IMR-90 (cell line): ENCODE results near the gene PPL. TPM values are rescaled to one million over a fixed set of nuclear protein-coding genes. Genes with fewer than 3 reads are reported as not detected.

Source experiments
- ATAC-seq: fragments of 200-7000 bp; cut with Tn5 transposase; 2 replicates; pipeline ENCODE4 v1.9.1; 2020; ENCODE audit warnings: low read depth, mild to moderate bottlenecking, moderate library complexity
- BruUV-seq: library from RNA; stranded (reverse); fragments of 400-500 nt; replicated peaks from 2 replicates; lab custom pipeline; 2021; lab: Mats Ljungman, UMichigan
- CTCF ChIA-PET: fragments of 300-600 bp; formaldehyde crosslinking; extraction: SDS; loops from one replicate; lab custom pipeline; 2021; ENCODE audit warnings: antibody characterized with exemption; lab: Yijun Ruan, JAX
- POLR2A ChIA-PET: fragments of 300-600 bp; sonication (Branson Sonifier 250); formaldehyde crosslinking; loops from one replicate; lab custom pipeline; 2022; ENCODE audit warnings: antibody characterized with exemption; ENCODE audit not compliant: unreplicated experiment; lab: Charles Lee
- DNase-seq: peaks from one replicate; pipeline ENCODE4 v3.0.0; 2013
- H2AFZ ChIP-seq: replicated peaks from 2 replicates; pipeline ENCODE3; 2013; ENCODE audit warnings: low read length, mild to moderate bottlenecking; ENCODE audit not compliant: poor library complexity
- H2AK5ac ChIP-seq: 2 replicates; pipeline ENCODE4 v1.6.1; 2013; ENCODE audit warnings: low read depth, low read length, inconsistent platforms
- H2AK9ac ChIP-seq: replicated peaks from 2 replicates; pipeline ENCODE3; 2013; ENCODE audit warnings: mild to moderate bottlenecking, low read depth, low read length, moderate library complexity; ENCODE audit not compliant: poor library complexity
- H2BK120ac ChIP-seq: 2 replicates; pipeline ENCODE4 v1.6.1; 2013; ENCODE audit warnings: low read depth, low read length, inconsistent platforms
- H2BK15ac ChIP-seq: 3 replicates; pipeline ENCODE4 v1.6.1; 2013; ENCODE audit warnings: low read depth, low read length, inconsistent platforms
- H2BK20ac ChIP-seq: 2 replicates; pipeline ENCODE4 v1.6.1; 2013; ENCODE audit warnings: low read depth, mild to moderate bottlenecking, inconsistent platforms, low read length, moderate library complexity
- H2BK5ac ChIP-seq: 2 replicates; pipeline ENCODE4 v1.6.1; 2013; ENCODE audit warnings: mild to moderate bottlenecking, low read depth, low read length, inconsistent platforms; ENCODE audit not compliant: poor library complexity, severe bottlenecking
- H3K14ac ChIP-seq: replicated peaks from 2 replicates; pipeline ENCODE4 v1.6.1; 2013; ENCODE audit warnings: low read depth, low read length, inconsistent platforms
- H3K18ac ChIP-seq: 2 replicates; pipeline ENCODE4 v1.6.1; 2013; ENCODE audit warnings: low read depth, low read length, control low read depth
- H3K23ac ChIP-seq: 2 replicates; pipeline ENCODE4 v1.6.1; 2013; ENCODE audit warnings: low read depth, low read length, inconsistent platforms
- H3K27ac ChIP-seq: 2 replicates; pipeline ENCODE4 v1.5.1; 2013; ENCODE audit warnings: mild to moderate bottlenecking, control low read depth, low read length; ENCODE audit not compliant: insufficient read depth
- H3K27me3 ChIP-seq: 2 replicates; pipeline ENCODE4 v1.6.1; 2013; ENCODE audit warnings: low read length; ENCODE audit not compliant: control insufficient read depth, insufficient read depth
- H3K36me3 ChIP-seq: 2 replicates; pipeline ENCODE4 v1.6.1; 2013; ENCODE audit warnings: low read length, mixed read lengths; ENCODE audit not compliant: control insufficient read depth, insufficient read depth
- H3K4ac ChIP-seq: 2 replicates; pipeline ENCODE4 v1.6.1; 2013; ENCODE audit warnings: low read depth, low read length, inconsistent platforms
- H3K4me1 ChIP-seq: 2 replicates; pipeline ENCODE4 v1.6.1; 2013; ENCODE audit warnings: low read length, mixed read lengths; ENCODE audit not compliant: control insufficient read depth, insufficient read depth
- H3K4me2 ChIP-seq: 2 replicates; pipeline ENCODE4 v1.6.1; 2013; ENCODE audit warnings: low read depth, mild to moderate bottlenecking, control low read depth, low read length, moderate library complexity
- H3K4me3 ChIP-seq: 2 replicates; pipeline ENCODE4 v1.5.1; 2013; ENCODE audit warnings: low read depth, mild to moderate bottlenecking, control low read depth, low read length, moderate library complexity; ENCODE audit not compliant: insufficient read depth
- H3K56ac ChIP-seq: 2 replicates; pipeline ENCODE4 v1.6.1; 2013; ENCODE audit warnings: low read length, inconsistent platforms; ENCODE audit not compliant: insufficient read depth; ENCODE audit errors: extremely low read depth
- H3K79me1 ChIP-seq, 2 experiments: 2 replicates each; pipeline ENCODE4 v1.6.1; 2013; ENCODE audit warnings: low read length in 2 of 2, inconsistent platforms in 1 of 2, low read depth in 1 of 2
- H3K9ac ChIP-seq: 2 replicates; pipeline ENCODE4 v1.6.1; 2013; ENCODE audit warnings: low read depth, low read length, control low read depth
- H3K9me1 ChIP-seq: 2 replicates; pipeline ENCODE4 v1.6.1; 2013; ENCODE audit warnings: low read length, inconsistent platforms; ENCODE audit not compliant: insufficient read depth
- H3K9me3 ChIP-seq: 2 replicates; pipeline ENCODE4 v1.6.1; 2013; ENCODE audit warnings: low read length; ENCODE audit not compliant: control insufficient read depth, insufficient read depth
- H4K20me1 ChIP-seq: 2 replicates; pipeline ENCODE4 v1.6.1; 2013; ENCODE audit warnings: low read length, inconsistent platforms; ENCODE audit not compliant: insufficient read depth
- H4K5ac ChIP-seq: 2 replicates; pipeline ENCODE4 v1.6.1; 2013; ENCODE audit warnings: mild to moderate bottlenecking, low read depth, low read length, control low read depth
- H4K8ac ChIP-seq, 2 experiments: 2 replicates each; pipeline ENCODE4 v1.6.1; 2013; ENCODE audit warnings: low read depth in 2 of 2, low read length in 2 of 2, control low read depth in 1 of 2, inconsistent platforms in 1 of 2
- H4K91ac ChIP-seq: 2 replicates; pipeline ENCODE4 v1.6.1; 2013; ENCODE audit warnings: low read depth, low read length, inconsistent platforms; ENCODE audit not compliant: insufficient read depth
- MAFK ChIP-seq: IDR thresholded peaks from 2 replicates; pipeline ENCODE4 v1.6.1; 2012; ENCODE audit warnings: low read depth, low read length, improper control_type of control experiment
- NFE2L2 ChIP-seq: fragments of 150-350 bp; IDR thresholded peaks from 2 replicates; pipeline ENCODE4 v1.6.1; 2016; ENCODE audit warnings: low read depth, mild to moderate bottlenecking, low read length
- RAD21 ChIP-seq: IDR thresholded peaks from 2 replicates; pipeline ENCODE4 v1.6.1; 2012; ENCODE audit warnings: low read length, improper control_type of control experiment
- SMC3 ChIP-seq: fragments of 150-350 bp; IDR thresholded peaks from 2 replicates; pipeline ENCODE4 v1.6.1; 2016; ENCODE audit warnings: low read depth, mild to moderate bottlenecking, antibody characterized with exemption, low read length, moderate library complexity
- WGBS, 2 experiments: methylation state at CpG; one replicate each; pipeline versions ENCODE4 v1.1.5 to v1.1.7; 2013; ENCODE audit warnings: missing lambda C conversion rate in 2 of 2; ENCODE audit not compliant: insufficient read length in 1 of 2; ENCODE audit errors: extremely low coverage in 2 of 2; 5-methylcytosine and 5-hydroxymethylcytosine counted together
- dilution Hi-C: fragments of 300-500 bp; cut with HindIII; formaldehyde crosslinking; loops from one replicate; pipeline ENCODE4 v1.14.3; 2018; ENCODE audit warnings: low sequenced_read_pairs; ENCODE audit not compliant: unreplicated experiment
- in situ Hi-C: fragments of 300-500 bp; cut with MboI; formaldehyde crosslinking; loops from 3 replicates; pipeline ENCODE4 v1.14.3; 2019; ENCODE audit warnings: low sequenced_read_pairs, inconsistent platforms, mixed read lengths
- intact Hi-C: fragments of 100-400 bp; cut with micrococcal nuclease; formaldehyde crosslinking; loops from 2 replicates; pipeline ENCODE4 v1.10.0; 2022
- polyA plus RNA-seq, 3 experiments: library from polyadenylated mRNA; depleted of rRNA; stranded (reverse); fragments of >200 nt; gene quantifications; 2 replicates each; pipeline ENCODE4 v1.2.3, GENCODE V29; 2012; ENCODE audit warnings: low replicate concordance in 1 of 3
- total RNA-seq: library from RNA; depleted of rRNA; stranded (reverse); fragments of >200 nt; gene quantifications from 2 replicates; pipeline ENCODE4 v1.2.3, GENCODE V29; 2012
- TF ChIP-seq, protein P1 (sequence below): fragments of 150-350 bp; IDR thresholded peaks from 2 replicates; pipeline ENCODE4 v1.6.1; 2016; ENCODE audit warnings: low read depth, mild to moderate bottlenecking, low read length, moderate library complexity, borderline replicate concordance

Gene PPL
- total and polyA plus RNA-seq, 2 of the 4 experiments (the other 2 are of a cell fraction), result 0.34 to 0.36 TPM

DNA sequence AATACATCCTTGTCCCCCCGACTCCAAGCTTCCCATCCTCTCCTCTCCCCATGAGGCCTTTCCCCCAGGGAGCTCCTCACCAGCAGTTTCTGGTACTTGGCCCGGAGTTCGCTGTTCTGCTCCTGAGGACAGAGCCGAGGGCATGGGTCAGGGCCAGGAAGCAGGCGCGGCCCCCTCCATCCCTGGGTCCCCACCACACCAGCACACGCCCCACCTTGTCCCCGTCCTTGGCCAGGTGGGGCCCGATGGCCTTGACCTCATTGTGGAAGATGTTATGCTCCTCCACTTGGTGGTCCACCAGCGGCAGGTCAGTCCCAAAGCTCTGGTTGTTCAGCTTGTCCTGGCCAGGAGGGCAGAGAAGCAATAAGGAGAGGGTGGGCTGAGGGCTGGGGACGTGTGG, 36.2 kb downstream of the PPL start:
- no peak for TF ChIP-seq MAFK
- no peak for TF ChIP-seq NFE2L2
- TF ChIP-seq, protein P1, sequence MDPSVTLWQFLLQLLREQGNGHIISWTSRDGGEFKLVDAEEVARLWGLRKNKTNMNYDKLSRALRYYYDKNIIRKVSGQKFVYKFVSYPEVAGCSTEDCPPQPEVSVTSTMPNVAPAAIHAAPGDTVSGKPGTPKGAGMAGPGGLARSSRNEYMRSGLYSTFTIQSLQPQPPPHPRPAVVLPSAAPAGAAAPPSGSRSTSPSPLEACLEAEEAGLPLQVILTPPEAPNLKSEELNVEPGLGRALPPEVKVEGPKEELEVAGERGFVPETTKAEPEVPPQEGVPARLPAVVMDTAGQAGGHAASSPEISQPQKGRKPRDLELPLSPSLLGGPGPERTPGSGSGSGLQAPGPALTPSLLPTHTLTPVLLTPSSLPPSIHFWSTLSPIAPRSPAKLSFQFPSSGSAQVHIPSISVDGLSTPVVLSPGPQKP, result no peak
- TF ChIP-seq RAD21, result no peak
- TF ChIP-seq SMC3, result no peak
- CTCF ChIA-PET, result interaction anchor here (0.6 kb wide), 1 partner anchor 14 kb away, joined by 3 read pairs; no protein-coding TSS in a partner anchor
- Histone ChIP-seq H2BK120ac (no peak overlapping the region), H3K23ac (no peak overlapping the region), H3K9me3 (peaks cover 4% of the 10 kb centered on the region), H3K79me1 (no peaks in the 10 kb centered on the region), H3K9me1 (no peaks in the 10 kb centered on the region), H3K56ac (no peak overlapping the region), H2BK5ac (no peak overlapping the region), H4K5ac (no peak overlapping the region), H3K4me1 (no peaks in the 10 kb centered on the region), H3K14ac (no peak overlapping the region), H4K91ac (no peak overlapping the region), H3K4me3 (no peak overlapping the region), H3K18ac (no peak overlapping the region), H2BK20ac (no peak overlapping the region), H3K4ac (no peak overlapping the region), H2BK15ac (no peak overlapping the region), H2AK9ac (peak overlapping the region; percentile 28), H2AFZ (no peak overlapping the region), H3K9ac (no peak overlapping the region), H2AK5ac (no peak overlapping the region), H4K8ac (no peak overlapping the region), H4K20me1 (no peaks in the 10 kb centered on the region; the same call in 1 of the 2 replicates), H3K36me3 (no peaks in the 10 kb centered on the region), H3K27me3 (peaks cover 11% of the 10 kb centered on the region), H3K27ac (no peak overlapping the region), H3K4me2 (no peak overlapping the region)
- POLR2A ChIA-PET, result no interaction called here
- WGBS, 2 experiments, result 80% methylated on average over 1 of the region's 11 CpGs; no CpG with 5 or more reads in 1 of the 2 experiments
- intact Hi-C loops, result no loop called here
- dilution Hi-C loops, result no loop called here
- no TSS peak for BruUV-seq
- no peak for ATAC-seq
- in situ Hi-C loops, result no loop called here
- no peak for DNase-seq
